Middle frontal gyrus (tissue), 1 donor: Measurements from ENCODE around the gene RELN.

Experiments used
- DNase-seq: peaks from one replicate; pipeline ENCODE4 v3.0.0-alpha.2; 2015; ENCODE audit warnings: low spot score; ENCODE audit errors: extremely low spot score

Gene RELN

GRCh38 chr7:103644319-103644718, 345.1 kb downstream of the RELN start:
- no peak for DNase-seq

- no peak for DNase-seq
Observed at GRCh38 chr7:103640031-103640779, 349.3 kb downstream of the RELN start.

- DNase-seq = no peak
Observed at GRCh38 chr7:103637726-103638125, 351.7 kb downstream of the RELN start.

- DNase-seq = no peak
Observed at GRCh38 chr7:103637094-103637493, 352.4 kb downstream of the RELN start.

GRCh38 chr7:103636153-103636552, 353.3 kb downstream of the RELN start:
- no peak for DNase-seq

GRCh38 chr7:103632972-103633371, 356.5 kb downstream of the RELN start:
- no peak for DNase-seq

- DNase-seq = no peak
Observed at GRCh38 chr7:103632005-103632639, 357.3 kb downstream of the RELN start.

GRCh38 chr7:103630318-103630717, 359.1 kb downstream of the RELN start:
- DNase-seq = no peak

- DNase-seq = no peak
Observed at GRCh38 chr7:103628742-103629141, 360.7 kb downstream of the RELN start.

- DNase-seq = no peak
Observed at GRCh38 chr7:103626776-103627175, 362.7 kb downstream of the RELN start.

- DNase-seq = no peak
Observed at GRCh38 chr7:103622274-103622673, 367.2 kb downstream of the RELN start.

GRCh38 chr7:103613655-103614642, 375.5 kb downstream of the RELN start:
- DNase-seq = no peak

- no peak for DNase-seq
Observed at GRCh38 chr7:103609778-103610177, 379.7 kb downstream of the RELN start.

GRCh38 chr7:103605640-103606039, 383.8 kb downstream of the RELN start:
- DNase-seq = no peak

GRCh38 chr7:103598326-103598905, 391.0 kb downstream of the RELN start:
- DNase-seq = no peak

GRCh38 chr7:103597606-103598005, 391.9 kb downstream of the RELN start:
- DNase-seq = no peak

GRCh38 chr7:103594186-103594585, 395.3 kb downstream of the RELN start:
- DNase-seq = no peak

GRCh38 chr7:103593691-103594090, 395.8 kb downstream of the RELN start:
- no peak for DNase-seq

- DNase-seq = no peak
Observed at GRCh38 chr7:103592844-103593243, 396.6 kb downstream of the RELN start.

GRCh38 chr7:103592187-103592586, 397.3 kb downstream of the RELN start:
- no peak for DNase-seq

GRCh38 chr7:103580031-103580430, 409.4 kb downstream of the RELN start:
- no peak for DNase-seq
